ENCODE results near the gene LUC7L3.

GRCh38 chr17:50785946-50786570 lies 66.7 kb downstream of the LUC7L3 start:
- TF ChIP-seq CTCF (IDR thresholded peaks at IDR 0.05) (no peak), POLR2A (IDR thresholded peaks at IDR 0.05) (no peak)

Data from right lobe of liver (tissue), 4 donors.